Hematopoietic multipotent progenitor cell treated with erythropoietin and hydrocortisone succinate and interleukin-3 and kit ligand, for 4 days (in vitro differentiated cells): Measurements from ENCODE around the gene SMIM43.
"Not testable (repeated sequence)": the region's sequence is repeated elsewhere in the genome, so short reads cannot be mapped to it uniquely, and the experiment has no call there.

Experiments used
- DNase-seq: peaks from one replicate; pipeline ENCODE4 v3.0.0-alpha.2; 2015

The SMIM43 gene

GRCh38 chr4:121733942-121734341 is 31.0 kb downstream of the SMIM43 start:
- no peak for DNase-seq

- DNase-seq: not testable (repeated sequence)
Measured at GRCh38 chr4:121729753-121730152, 35.2 kb downstream of the SMIM43 start.

- no peak for DNase-seq
Measured at GRCh38 chr4:121728798-121729226, 36.2 kb downstream of the SMIM43 start.

- no peak for DNase-seq
Measured at GRCh38 chr4:121728066-121728465, 36.9 kb downstream of the SMIM43 start.

- DNase-seq: peak; percentile 76
Measured at GRCh38 chr4:121726642-121727268, 38.2 kb downstream of the SMIM43 start.

- DNase-seq: no peak
Measured at GRCh38 chr4:121724671-121725070, 40.3 kb downstream of the SMIM43 start.

- DNase-seq: no peak
Measured at GRCh38 chr4:121721700-121722099, 43.3 kb downstream of the SMIM43 start.

- no peak for DNase-seq
Measured at GRCh38 chr4:121720109-121720508, 44.9 kb downstream of the SMIM43 start.

- no peak for DNase-seq
Measured at GRCh38 chr4:121717680-121718237, 47.2 kb downstream of the SMIM43 start.

- no peak for DNase-seq
Measured at GRCh38 chr4:121714548-121714947, 50.4 kb downstream of the SMIM43 start.

GRCh38 chr4:121712783-121713182 is 52.2 kb downstream of the SMIM43 start:
- no peak for DNase-seq

- no peak for DNase-seq
Measured at GRCh38 chr4:121712001-121712651, 52.8 kb downstream of the SMIM43 start.

GRCh38 chr4:121711263-121712000 is 53.5 kb downstream of the SMIM43 start:
- DNase-seq: peak; percentile 60

GRCh38 chr4:121709766-121710405 is 55.1 kb downstream of the SMIM43 start:
- no peak for DNase-seq
